OCI-M1 (cell line): Measurements from ENCODE around the gene CD177.
"Not testable (repeated sequence)": the region's sequence is repeated elsewhere in the genome, so short reads cannot be mapped to it uniquely, and the experiment has no call there.

Experiments used
- DNase-seq: peaks from one replicate; lab custom pipeline; 2025; lab: John Stamatoyannopoulos, UW

The CD177 gene, protein sequence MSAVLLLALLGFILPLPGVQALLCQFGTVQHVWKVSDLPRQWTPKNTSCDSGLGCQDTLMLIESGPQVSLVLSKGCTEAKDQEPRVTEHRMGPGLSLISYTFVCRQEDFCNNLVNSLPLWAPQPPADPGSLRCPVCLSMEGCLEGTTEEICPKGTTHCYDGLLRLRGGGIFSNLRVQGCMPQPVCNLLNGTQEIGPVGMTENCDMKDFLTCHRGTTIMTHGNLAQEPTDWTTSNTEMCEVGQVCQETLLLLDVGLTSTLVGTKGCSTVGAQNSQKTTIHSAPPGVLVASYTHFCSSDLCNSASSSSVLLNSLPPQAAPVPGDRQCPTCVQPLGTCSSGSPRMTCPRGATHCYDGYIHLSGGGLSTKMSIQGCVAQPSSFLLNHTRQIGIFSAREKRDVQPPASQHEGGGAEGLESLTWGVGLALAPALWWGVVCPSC

GRCh38 chr19:43353606-43354304, at the start of gene CD177:
Gene CD177 (plus strand): TSS chr19:43353686. CDS start chr19:43353715, 29 bp downstream.
- DNase-seq, result no peak

GRCh38 chr19:43305642-43306041, 47.8 kb upstream of the CD177 start:
- no peak for DNase-seq

GRCh38 chr19:43306097-43306496, 47.4 kb upstream of the CD177 start:
- DNase-seq, result no peak

GRCh38 chr19:43308244-43308815, 45.2 kb upstream of the CD177 start:
- no peak for DNase-seq

- DNase-seq, result no peak
Measured at GRCh38 chr19:43309466-43309865, 44.0 kb upstream of the CD177 start.

GRCh38 chr19:43310221-43310620, 43.3 kb upstream of the CD177 start:
- no peak for DNase-seq

DNA sequence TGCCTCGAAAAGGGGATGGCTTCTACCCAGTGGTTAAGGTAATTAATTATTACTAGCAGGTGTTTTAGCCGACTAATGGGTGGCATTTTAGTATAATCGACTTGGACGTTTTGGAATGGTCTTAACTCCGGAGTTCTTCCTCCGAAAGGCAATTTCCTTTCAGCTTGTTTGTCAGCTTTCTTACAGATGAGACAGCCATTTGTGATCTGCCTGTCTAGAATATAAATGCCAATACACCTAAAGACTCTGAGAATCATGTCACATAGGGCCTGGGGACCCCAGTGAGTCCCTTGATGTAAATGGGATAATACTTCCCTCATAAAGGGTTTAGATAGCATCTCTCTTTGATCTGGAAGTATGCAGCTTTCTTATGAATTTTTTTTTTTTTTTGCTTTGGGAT, 42.2 kb upstream of the CD177 start:
- no peak for DNase-seq

DNA sequence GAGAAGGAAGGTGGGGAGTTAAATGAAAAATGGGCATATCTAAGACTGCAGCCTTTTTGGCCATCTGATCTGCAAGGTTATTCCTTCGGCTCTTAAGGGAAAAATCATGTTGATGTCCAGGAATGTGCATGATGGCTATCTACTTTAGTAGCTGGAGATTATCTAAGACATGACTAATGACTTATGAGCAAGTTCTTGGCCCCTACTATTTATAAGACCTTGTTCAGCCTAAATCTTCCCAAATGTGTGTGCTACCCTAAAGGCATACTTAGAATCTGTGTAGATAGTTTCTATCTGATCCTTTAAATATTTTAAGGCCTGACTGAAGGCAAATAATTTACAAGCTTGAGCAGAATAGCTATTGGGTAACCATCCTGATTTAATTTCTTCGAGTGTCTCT, 41.8 kb upstream of the CD177 start:
- no peak for DNase-seq

GRCh38 chr19:43313711-43314495, 39.6 kb upstream of the CD177 start:
- DNase-seq, result peak; percentile 20

GRCh38 chr19:43315851-43316250, 37.6 kb upstream of the CD177 start:
- DNase-seq, result no peak

- peak; percentile 59 for DNase-seq
Measured at GRCh38 chr19:43316591-43317319, 36.7 kb upstream of the CD177 start.

DNA sequence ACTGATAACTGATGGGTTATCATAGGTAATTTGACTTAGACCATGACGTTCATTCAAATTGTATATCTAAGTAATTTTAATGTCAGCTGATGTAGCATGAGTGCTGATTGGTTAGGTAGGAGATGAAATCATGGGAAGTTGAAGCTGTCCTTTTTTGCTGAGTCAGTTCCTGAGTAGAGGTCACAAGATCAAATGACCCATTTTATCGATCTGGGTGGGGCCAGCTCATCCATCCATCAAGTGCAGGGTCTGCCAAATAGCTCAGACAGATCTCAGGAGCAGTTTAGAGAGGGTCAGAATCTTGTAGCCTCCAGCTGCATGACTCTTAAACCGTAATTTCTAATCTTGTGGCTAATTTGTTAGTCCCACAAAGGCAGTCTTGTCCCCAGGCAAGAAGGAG, 35.3 kb upstream of the CD177 start:
- DNase-seq, result peak; percentile 16

- no peak for DNase-seq
Measured at GRCh38 chr19:43318796-43319314, 34.6 kb upstream of the CD177 start.

DNA sequence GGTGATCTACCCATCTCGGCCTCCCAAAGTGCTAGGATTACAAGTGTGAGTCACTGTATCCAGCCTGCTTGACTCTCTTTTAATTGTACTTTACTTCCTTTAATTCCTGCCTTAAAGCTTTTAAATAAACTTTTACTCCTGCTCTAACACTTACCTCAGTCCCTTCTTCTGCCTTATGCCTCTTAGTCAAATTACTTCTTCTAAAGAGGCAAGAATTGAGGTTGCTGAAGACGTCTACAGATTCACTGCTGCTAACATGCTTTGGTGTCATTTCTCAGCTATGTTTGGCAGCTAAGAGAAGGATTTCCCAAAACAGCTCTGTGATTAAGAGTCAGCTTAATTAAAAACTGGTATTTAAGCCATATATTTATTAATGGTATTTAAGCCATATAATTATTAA, 32.9 kb upstream of the CD177 start:
- DNase-seq, result no peak

DNA sequence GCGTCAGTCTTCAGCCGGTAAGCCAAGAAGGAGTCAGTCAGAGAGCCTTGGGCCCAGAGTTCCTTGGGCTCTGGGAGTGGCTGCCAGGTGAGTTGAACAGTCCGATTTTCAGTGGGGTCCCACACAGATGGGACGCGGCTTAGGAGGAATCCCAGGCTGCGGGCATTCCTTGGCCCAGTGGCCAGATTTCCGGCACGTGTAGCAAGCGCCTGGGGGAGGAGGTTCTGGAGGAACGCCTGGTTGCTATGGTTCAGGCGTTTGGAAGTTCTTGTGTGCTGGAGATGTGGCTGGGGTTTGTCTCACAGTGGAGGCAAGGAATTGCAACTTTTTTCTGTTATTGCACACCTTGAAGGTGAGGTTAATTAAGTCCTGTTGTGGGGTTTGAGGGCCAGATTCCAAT, 26.7 kb upstream of the CD177 start:
- not testable (repeated sequence) for DNase-seq

DNA sequence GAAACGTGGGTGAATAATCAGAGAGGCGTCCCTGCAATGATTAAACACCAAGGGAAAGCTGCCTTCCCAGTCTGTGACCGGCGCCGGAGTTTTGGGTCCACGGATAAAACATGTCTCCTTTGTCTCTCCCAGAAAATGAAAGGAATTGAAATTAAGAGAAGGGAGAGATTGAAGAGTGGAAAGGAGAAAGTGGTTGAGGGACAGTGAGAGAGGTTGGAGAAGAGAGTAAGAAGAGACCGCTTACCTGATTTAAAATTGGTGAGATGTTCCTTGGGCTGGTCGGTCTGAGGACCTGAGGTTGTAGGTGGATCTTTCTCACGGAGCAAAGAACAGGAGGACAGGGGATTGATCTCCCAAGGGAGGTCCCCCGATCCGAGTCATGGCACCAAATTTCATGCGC, 24.9 kb upstream of the CD177 start:
- not testable (repeated sequence) for DNase-seq

DNA sequence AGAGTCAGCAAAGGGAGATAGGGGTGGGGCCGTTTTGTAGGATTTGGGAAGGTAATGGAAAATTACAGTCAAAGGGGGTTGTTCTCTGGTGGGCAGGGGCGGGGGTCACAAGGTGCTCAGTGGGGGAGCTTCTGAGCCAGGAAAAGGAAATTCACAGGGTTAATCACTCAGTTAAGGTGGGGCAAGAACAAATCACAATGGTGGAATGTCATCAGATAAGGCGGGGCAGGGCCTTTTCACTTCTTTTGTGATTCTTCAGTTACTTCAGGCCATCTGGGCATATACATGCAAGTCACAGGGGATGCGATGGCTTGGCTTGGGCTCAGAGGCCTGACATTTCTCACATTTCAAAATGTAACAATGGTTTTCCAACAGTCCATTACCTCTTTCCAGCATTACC, 24.4 kb upstream of the CD177 start:
- DNase-seq, result not testable (repeated sequence)

GRCh38 chr19:43329989-43330388, 23.5 kb upstream of the CD177 start:
- no peak for DNase-seq

DNA sequence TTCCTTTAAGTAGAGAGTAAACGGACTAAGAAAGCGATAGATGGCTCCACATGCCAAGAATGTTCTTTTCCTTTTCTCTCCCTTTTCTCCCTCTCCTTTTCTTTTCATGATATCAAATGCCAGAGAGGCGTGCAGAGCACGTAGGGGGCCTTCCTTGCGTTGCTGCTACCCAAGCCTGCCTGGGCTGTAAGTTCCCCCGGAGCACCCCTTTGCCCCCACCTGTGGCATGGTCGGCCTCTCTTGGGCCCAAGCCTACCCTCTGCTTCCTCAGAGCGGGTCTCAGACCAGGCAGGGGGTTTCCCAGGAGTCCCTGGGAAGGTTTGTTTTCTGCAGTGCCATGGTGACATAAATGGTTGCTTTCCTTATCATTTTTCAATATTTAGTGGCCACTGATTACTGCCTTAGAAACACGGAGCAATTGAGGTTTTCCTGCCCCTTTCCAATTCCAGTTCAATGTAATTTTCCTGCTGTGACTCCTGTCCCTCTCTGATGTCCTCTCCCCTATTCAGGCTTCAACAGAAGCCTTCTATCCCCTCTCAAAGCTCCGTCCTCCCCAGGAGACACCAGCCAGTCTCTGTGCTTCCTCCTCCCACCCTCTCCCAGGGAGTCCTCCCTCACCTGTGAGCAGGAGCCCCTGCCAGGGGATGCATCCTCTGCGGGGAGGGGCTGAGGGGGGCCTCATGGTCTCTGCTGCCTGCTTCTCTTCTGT, 22.6 kb upstream of the CD177 start:
- DNase-seq, result no peak

DNA sequence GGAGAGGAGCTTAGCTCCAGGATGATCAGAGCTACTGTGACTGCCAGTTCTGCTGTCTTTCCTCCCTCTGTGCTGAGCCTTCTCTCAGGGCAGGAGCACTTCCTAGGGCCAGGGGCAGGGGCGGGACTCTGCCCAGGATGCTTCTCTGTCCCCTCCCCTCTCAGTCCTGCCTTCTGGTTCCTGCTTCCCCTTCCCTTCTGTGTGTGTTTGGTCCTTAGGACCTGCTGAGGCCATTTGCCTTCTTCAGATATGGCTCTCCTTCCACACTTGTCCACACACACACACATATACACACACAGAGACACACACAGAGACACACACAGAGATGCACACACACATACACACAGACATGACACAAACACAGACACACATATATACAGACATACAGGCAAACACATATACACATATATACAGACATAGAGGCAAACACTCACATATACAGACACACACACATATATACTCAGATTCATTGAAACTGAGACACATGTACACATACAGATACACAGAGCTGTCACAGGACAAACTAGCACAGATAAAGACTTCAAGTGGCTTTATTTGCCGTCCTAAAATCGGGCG, 22.0 kb upstream of the CD177 start:
- no peak for DNase-seq
